ENCODE measurements around the gene CMIP. TPM values are rescaled to one million over a fixed set of nuclear protein-coding genes. Genes with fewer than 3 reads are reported as not detected.

Gene CMIP
- polyA plus RNA-seq, 1 of the 3 experiments (the other 2 are of a cell fraction): 5.4 TPM

- Histone ChIP-seq H3K27me3 (ENCODE audit: insufficient read depth) (no peaks in the 10 kb centered on the region), H3K4me1 (ENCODE audit: control insufficient read depth in 1 of 2, insufficient read depth in 2 of 2, low read depth in 1 of 2, low read length in 1 of 2) (peaks cover 0 to 67% of the 10 kb centered on the region in 2 experiments; a peak in 2 of 4 replicates), H3K79me2 (ENCODE audit: insufficient read depth) (peaks cover 24% of the 10 kb centered on the region; the same call in 1 of the 2 replicates), H3K36me3 (replicated peaks in 1 of 2; ENCODE audit: control insufficient read depth in 1 of 2, insufficient read depth in 2 of 2, low read length in 1 of 2) (no peaks in the 10 kb centered on the region), H3K27ac (ENCODE audit: low read depth in 2 of 2, low read length in 1 of 2) (peak overlapping the region in 1 of 2 experiments; percentile 11; a peak in 2 of 4 replicates), H4K20me1 (ENCODE audit: insufficient read depth) (peaks cover 43% of the 10 kb centered on the region; the same call in 1 of the 2 replicates), H3K4me3 (ENCODE audit: low read depth in 2 of 2, low read length in 1 of 2) (no peak overlapping the region), H3K4me2 (no peak overlapping the region), H3K9me3 (no peaks in the 10 kb centered on the region), H2AFZ (ENCODE audit: low read depth) (no peak overlapping the region), H3F3A (replicated peaks; ENCODE audit: insufficient read depth) (no peaks in the 10 kb centered on the region), H3K9ac (no peak overlapping the region), H3K9me2 (no peaks in the 10 kb centered on the region)
- TF ChIP-seq EZH2phosphoT487 (IDR thresholded peaks at IDR 0.05; ENCODE audit: borderline replicate concordance, low read depth): no peak
- no peak for TF ChIP-seq SIN3A (IDR thresholded peaks at IDR 0.05; ENCODE audit: borderline replicate concordance, low read depth, low read length)
- TF ChIP-seq JUND (IDR thresholded peaks at IDR 0.05): no peak
- TF ChIP-seq MEF2A (IDR thresholded peaks at IDR 0.05; ENCODE audit: borderline replicate concordance, low read depth): no peak
- no peak for TF ChIP-seq GATA2 (CRISPR knock-in tag; IDR thresholded peaks at IDR 0.05)
- no peak for TF ChIP-seq FOXM1 (IDR thresholded peaks at IDR 0.05; ENCODE audit: low read depth)
- TF ChIP-seq IRF3 (IDR thresholded peaks at IDR 0.05; ENCODE audit: low read depth, low read length): no peak
- TF ChIP-seq RAD21 (IDR thresholded peaks at IDR 0.05; ENCODE audit: low read length): no peak
- no peak for TF ChIP-seq TCF12 (IDR thresholded peaks at IDR 0.05)
- no peak for TF ChIP-seq ZBTB33 (IDR thresholded peaks at IDR 0.05; ENCODE audit: borderline replicate concordance, low read depth)
- no peak for TF ChIP-seq GABPA (IDR thresholded peaks at IDR 0.05; ENCODE audit: low read depth)
- no peak for TF ChIP-seq ELF1 (IDR thresholded peaks at IDR 0.05)
- TF ChIP-seq NRF1 (IDR thresholded peaks at IDR 0.05; ENCODE audit: low read depth, low read length): no peak
- no peak for TF ChIP-seq POLR2AphosphoS5 (IDR thresholded peaks at IDR 0.05; ENCODE audit: low read depth, low read length)
- TF ChIP-seq REST (IDR thresholded peaks at IDR 0.05; ENCODE audit: low read depth, low read length): no peak
- no peak for TF ChIP-seq PBX3 (IDR thresholded peaks at IDR 0.05)
- no peak for TF ChIP-seq EP300 (IDR thresholded peaks at IDR 0.05; ENCODE audit: borderline replicate concordance in 1 of 2, low read depth in 1 of 2, low read length in 1 of 2)
- no peak for DNase-seq
- CTCF ChIA-PET: interaction anchor here (0.9 to 1.4 kb wide), 3 partner anchors 10 to 12 kb away, joined by 3 to 4 read pairs (median 3); no protein-coding TSS in a partner anchor
- POLR2A ChIA-PET: interaction anchor here (1.6 kb wide), 1 partner anchor 31 kb away, joined by 8 read pairs; no protein-coding TSS in a partner anchor
- 89% methylated on average over 18 of the region's 22 CpGs for WGBS (ENCODE audit: low lambda C conversion rate)
These were observed 39.5 kb downstream of the CMIP start for GRCh38 chr16:81483970-81484595.

Measured in SK-N-SH (cell line).